ENCODE measurements around the gene MARCHF10. TPM values are rescaled to one million over a fixed set of nuclear protein-coding genes. Genes with fewer than 3 reads are reported as not detected.

Gene MARCHF10
- total and polyA plus RNA-seq, 2 of the 4 experiments (the other 2 are of a cell fraction), result 0.18 to 0.74 TPM

DNA sequence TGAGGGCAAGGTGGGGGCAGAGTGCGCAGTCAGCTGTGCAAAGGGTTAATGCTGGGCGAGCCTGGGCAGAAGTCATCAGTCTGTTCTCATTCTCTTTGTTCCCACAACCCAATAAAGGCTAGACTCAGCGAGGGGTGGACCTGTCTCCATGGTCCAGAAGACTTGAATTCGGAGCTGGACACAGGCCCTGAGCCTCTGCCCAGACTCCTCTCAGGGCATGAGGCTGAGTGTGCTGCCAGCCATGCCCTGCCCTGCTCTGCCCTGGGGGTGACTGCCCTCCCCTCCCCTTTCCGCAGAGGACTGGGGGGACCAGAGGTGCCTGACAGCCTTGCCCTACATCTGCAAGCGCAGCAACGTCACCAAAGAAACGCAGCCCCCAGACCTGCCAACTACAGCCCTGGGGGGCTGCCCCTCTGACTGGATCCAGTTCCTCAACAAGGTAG is 126.2 kb downstream of the MARCHF10 start:
- in situ Hi-C loops (cut with MboI; ENCODE audit: low sequenced_read_pairs), result no loop called here
- H3K56ac ChIP-seq (ENCODE audit: extremely low read depth, insufficient read depth, low read length), result no peak overlapping the region
- ChIA-PET CTCF (no interaction called here), POLR2A (ENCODE audit: unreplicated experiment) (no interaction called here)
- H3K9me1 ChIP-seq (ENCODE audit: insufficient read depth, low read length), result no peaks in the 10 kb centered on the region
- no peak overlapping the region for H3K23ac ChIP-seq (ENCODE audit: low read depth, low read length)
- H4K8ac ChIP-seq (ENCODE audit: low read depth in 2 of 2, low read length in 2 of 2), result no peak overlapping the region
- H3K9me3 ChIP-seq (ENCODE audit: control insufficient read depth, insufficient read depth, low read length), result no peaks in the 10 kb centered on the region
- H3K9ac ChIP-seq (ENCODE audit: low read depth, low read length), result no peak overlapping the region
- H4K91ac ChIP-seq (ENCODE audit: insufficient read depth, low read depth, low read length), result no peak overlapping the region
- no peak overlapping the region for H3K4me3 ChIP-seq (ENCODE audit: insufficient read depth, low read depth, low read length)
- no peak overlapping the region for H3K14ac ChIP-seq (replicated peaks; ENCODE audit: low read depth, low read length)
- H3K27ac ChIP-seq (ENCODE audit: insufficient read depth, low read length), result no peak overlapping the region
- dilution Hi-C loops (cut with HindIII; ENCODE audit: low sequenced_read_pairs, unreplicated experiment), result no loop called here
- H2AK9ac ChIP-seq (replicated peaks; ENCODE audit: low read depth, low read length, poor library complexity), result no peak overlapping the region
- H3K36me3 ChIP-seq (ENCODE audit: control insufficient read depth, insufficient read depth, low read length), result peaks cover 66% of the 10 kb centered on the region
- no peak overlapping the region for H2BK5ac ChIP-seq (ENCODE audit: low read depth, low read length, poor library complexity, severe bottlenecking)
- no peak overlapping the region for H3K18ac ChIP-seq (ENCODE audit: low read depth, low read length)
- no peak overlapping the region for H2BK15ac ChIP-seq (ENCODE audit: low read depth, low read length)
- no peak for TF ChIP-seq CEBPB (IDR thresholded peaks at IDR 0.05; ENCODE audit: low read depth, low read length)
- no peak for TF ChIP-seq BHLHE40 (IDR thresholded peaks at IDR 0.05; ENCODE audit: low read depth, low read length)
- TF ChIP-seq RFX5 (IDR thresholded peaks at IDR 0.05; ENCODE audit: low read depth, low read length), result no peak
- TF ChIP-seq, protein P1, sequence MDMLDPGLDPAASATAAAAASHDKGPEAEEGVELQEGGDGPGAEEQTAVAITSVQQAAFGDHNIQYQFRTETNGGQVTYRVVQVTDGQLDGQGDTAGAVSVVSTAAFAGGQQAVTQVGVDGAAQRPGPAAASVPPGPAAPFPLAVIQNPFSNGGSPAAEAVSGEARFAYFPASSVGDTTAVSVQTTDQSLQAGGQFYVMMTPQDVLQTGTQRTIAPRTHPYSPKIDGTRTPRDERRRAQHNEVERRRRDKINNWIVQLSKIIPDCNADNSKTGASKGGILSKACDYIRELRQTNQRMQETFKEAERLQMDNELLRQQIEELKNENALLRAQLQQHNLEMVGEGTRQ (IDR thresholded peaks at IDR 0.05; ENCODE audit: low read depth, low read length), result no peak
- no peak for TF ChIP-seq RAD21 (IDR thresholded peaks at IDR 0.05; ENCODE audit: low read length)
- no peak for TF ChIP-seq MAFK (IDR thresholded peaks at IDR 0.05; ENCODE audit: low read depth, low read length)
- no peak for TF ChIP-seq MAZ (IDR thresholded peaks at IDR 0.05; ENCODE audit: borderline replicate concordance, low read depth, low read length)
- no peak for TF ChIP-seq MXI1 (IDR thresholded peaks at IDR 0.05; ENCODE audit: borderline replicate concordance, low read depth, low read length)
- no peak for TF ChIP-seq SMC3 (IDR thresholded peaks at IDR 0.05; ENCODE audit: low read depth, low read length)
- no peak for TF ChIP-seq FOS (IDR thresholded peaks at IDR 0.05; ENCODE audit: low read depth, low read length)
- TF ChIP-seq POLR2A (IDR thresholded peaks at IDR 0.05; ENCODE audit: low read depth, low read length), result no peak
- TF ChIP-seq CHD1 (IDR thresholded peaks at IDR 0.05; ENCODE audit: low read depth, low read length), result no peak
- TF ChIP-seq, protein P2, sequence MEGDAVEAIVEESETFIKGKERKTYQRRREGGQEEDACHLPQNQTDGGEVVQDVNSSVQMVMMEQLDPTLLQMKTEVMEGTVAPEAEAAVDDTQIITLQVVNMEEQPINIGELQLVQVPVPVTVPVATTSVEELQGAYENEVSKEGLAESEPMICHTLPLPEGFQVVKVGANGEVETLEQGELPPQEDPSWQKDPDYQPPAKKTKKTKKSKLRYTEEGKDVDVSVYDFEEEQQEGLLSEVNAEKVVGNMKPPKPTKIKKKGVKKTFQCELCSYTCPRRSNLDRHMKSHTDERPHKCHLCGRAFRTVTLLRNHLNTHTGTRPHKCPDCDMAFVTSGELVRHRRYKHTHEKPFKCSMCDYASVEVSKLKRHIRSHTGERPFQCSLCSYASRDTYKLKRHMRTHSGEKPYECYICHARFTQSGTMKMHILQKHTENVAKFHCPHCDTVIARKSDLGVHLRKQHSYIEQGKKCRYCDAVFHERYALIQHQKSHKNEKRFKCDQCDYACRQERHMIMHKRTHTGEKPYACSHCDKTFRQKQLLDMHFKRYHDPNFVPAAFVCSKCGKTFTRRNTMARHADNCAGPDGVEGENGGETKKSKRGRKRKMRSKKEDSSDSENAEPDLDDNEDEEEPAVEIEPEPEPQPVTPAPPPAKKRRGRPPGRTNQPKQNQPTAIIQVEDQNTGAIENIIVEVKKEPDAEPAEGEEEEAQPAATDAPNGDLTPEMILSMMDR (conservative IDR thresholded peaks at IDR 0.05; ENCODE audit: low read depth, low read length), result no peak
- TF ChIP-seq, protein P3, sequence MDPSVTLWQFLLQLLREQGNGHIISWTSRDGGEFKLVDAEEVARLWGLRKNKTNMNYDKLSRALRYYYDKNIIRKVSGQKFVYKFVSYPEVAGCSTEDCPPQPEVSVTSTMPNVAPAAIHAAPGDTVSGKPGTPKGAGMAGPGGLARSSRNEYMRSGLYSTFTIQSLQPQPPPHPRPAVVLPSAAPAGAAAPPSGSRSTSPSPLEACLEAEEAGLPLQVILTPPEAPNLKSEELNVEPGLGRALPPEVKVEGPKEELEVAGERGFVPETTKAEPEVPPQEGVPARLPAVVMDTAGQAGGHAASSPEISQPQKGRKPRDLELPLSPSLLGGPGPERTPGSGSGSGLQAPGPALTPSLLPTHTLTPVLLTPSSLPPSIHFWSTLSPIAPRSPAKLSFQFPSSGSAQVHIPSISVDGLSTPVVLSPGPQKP (IDR thresholded peaks at IDR 0.05; ENCODE audit: borderline replicate concordance, low read depth, low read length), result no peak
- no peaks in the 10 kb centered on the region for H3K4me1 ChIP-seq (ENCODE audit: control insufficient read depth, insufficient read depth, low read length)
- H3K27me3 ChIP-seq (ENCODE audit: control insufficient read depth, insufficient read depth, low read length), result no peaks in the 10 kb centered on the region
- no peak overlapping the region for H4K5ac ChIP-seq (ENCODE audit: low read depth, low read length)
- 100% methylated on average over 2 of the region's 8 CpGs; no CpG with 5 or more reads in 1 of the 2 experiments for WGBS, 2 experiments (ENCODE audit: extremely low coverage in 2 of 2, insufficient read length in 1 of 2)
- H2AK5ac ChIP-seq (ENCODE audit: low read depth, low read length), result no peak overlapping the region
- DNase-seq (no peak), ATAC-seq (ENCODE audit: low read depth) (no peak)
- H3K4ac ChIP-seq (ENCODE audit: low read depth, low read length), result no peak overlapping the region
- H3K4me2 ChIP-seq (ENCODE audit: low read depth, low read length), result no peak overlapping the region
- no TSS peak for BruUV-seq (replicated peaks)
- intact Hi-C loops (cut with micrococcal nuclease), result no loop called here
- H2AFZ ChIP-seq (replicated peaks; ENCODE audit: low read length, poor library complexity), result no peak overlapping the region
- peaks cover 0 to 4% of the 10 kb centered on the region in 2 experiments; a peak in 1 of 4 replicates for H3K79me1 ChIP-seq (ENCODE audit: low read depth in 1 of 2, low read length in 2 of 2)
- no peak overlapping the region for H2BK120ac ChIP-seq (ENCODE audit: low read depth, low read length)
- H2BK20ac ChIP-seq (ENCODE audit: low read depth, low read length), result no peak overlapping the region
- H4K20me1 ChIP-seq (ENCODE audit: insufficient read depth, low read length), result no peaks in the 10 kb centered on the region

All from IMR-90 (cell line).